ENCODE results near the gene RABEPK.

Gene RABEPK

DNA sequence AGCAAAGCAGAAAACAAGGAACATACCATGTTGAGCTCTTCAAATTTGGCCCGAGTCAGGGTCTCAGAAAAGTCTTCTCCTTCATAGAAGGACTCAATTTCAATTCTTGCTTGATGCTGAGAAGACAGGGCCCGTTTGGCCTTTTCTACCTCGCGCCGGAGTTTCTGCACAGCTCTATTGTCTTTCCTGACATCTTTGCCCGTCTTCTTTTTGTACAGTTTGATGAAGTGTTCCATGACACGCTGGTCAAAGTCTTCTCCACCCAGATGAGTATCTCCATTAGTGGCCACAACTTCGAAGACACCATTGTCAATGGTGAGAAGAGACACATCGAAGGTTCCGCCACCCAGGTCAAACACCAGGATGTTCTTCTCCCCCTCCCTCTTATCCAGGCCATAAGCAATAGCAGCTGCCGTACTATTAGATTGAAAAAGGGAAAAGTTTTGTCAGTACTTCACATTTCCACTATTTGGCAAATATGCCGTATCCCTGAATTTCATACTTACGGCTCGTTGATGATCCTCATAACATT is 38.6 kb downstream of the RABEPK start:
- peaks cover 57% of the 10 kb centered on the region for H3K4me1 ChIP-seq (ENCODE audit: insufficient read depth, low read length)
- H3K9me3 ChIP-seq (ENCODE audit: low read length) = no peaks in the 10 kb centered on the region
- H3K27ac ChIP-seq (ENCODE audit: low read depth, low read length) = no peak overlapping the region
- peak overlapping the region in 1 of 2 donors; percentile 38 for H3K4me3 ChIP-seq (ENCODE audit: low read depth in 1 of 2, low read length in 2 of 2)
- H3K9ac ChIP-seq (ENCODE audit: low read length) = peak overlapping the region; percentile 53
- H3K27me3 ChIP-seq (ENCODE audit: control insufficient read depth in 1 of 2, insufficient read depth in 2 of 2, low read length in 2 of 2) = no peaks in the 10 kb centered on the region
- H3K36me3 ChIP-seq (ENCODE audit: insufficient read depth, low read length) = peaks cover 50% of the 10 kb centered on the region

DNA sequence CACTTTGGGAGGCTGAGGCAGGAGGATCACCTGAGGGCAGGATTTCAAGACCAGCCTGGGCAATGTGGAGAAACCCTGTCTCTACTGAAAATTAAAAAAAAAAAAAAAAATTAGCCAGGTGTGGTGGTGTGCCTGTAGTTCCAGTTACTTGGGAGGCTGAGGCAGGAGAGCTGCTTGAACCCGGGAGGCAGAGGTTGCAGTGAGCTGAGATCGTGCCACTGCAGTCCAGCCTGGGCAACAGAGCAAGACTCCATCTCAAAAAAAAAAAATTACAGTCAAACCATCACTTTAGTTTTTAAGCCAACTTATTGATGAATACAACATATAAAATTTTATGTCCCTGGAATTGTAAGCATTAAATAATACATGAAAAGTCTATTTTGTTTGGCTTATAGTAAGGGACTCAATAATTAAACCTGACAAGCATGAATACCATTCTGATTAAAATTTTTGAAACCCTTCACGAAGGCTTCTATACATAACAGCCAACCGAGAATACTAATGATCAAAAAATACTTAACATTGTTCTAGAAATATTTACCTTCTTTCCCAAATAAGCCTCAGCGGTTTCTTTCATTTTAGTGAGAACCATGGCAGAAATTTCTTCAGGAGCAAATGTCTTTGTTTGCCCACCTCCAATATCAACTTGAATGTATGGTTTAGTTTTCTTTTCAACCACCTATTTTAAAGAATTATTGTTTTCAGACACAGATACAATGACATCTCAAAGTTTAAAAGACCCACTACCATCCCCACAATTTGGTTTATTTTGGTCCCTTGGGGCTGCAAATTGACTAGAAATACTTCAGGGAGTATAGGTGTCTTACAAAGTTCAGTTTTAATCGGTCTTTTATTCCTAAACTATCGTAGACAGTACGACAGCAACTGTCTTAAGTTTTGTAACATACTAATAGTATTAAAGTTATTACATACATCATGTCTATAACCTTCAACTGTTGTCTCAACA is 39.6 kb downstream of the RABEPK start:
- peaks cover 54% of the 10 kb centered on the region for H3K4me1 ChIP-seq (ENCODE audit: insufficient read depth, low read length)
- peak overlapping the region; percentile 88 to 98 for H3K4me3 ChIP-seq (ENCODE audit: low read depth in 1 of 2, low read length in 2 of 2)
- no peaks in the 10 kb centered on the region for H3K27me3 ChIP-seq (ENCODE audit: control insufficient read depth in 1 of 2, insufficient read depth in 2 of 2, low read length in 2 of 2)
- H3K27ac ChIP-seq (ENCODE audit: low read depth, low read length) = peak overlapping the region; percentile 88
- peak overlapping the region; percentile 47 for H3K9ac ChIP-seq (ENCODE audit: low read length)
- peaks cover 45% of the 10 kb centered on the region for H3K36me3 ChIP-seq (ENCODE audit: insufficient read depth, low read length)
- H3K9me3 ChIP-seq (ENCODE audit: low read length) = no peaks in the 10 kb centered on the region

GRCh38 chr9:125240649-125240999 is 40.3 kb downstream of the RABEPK start:
- H3K9ac ChIP-seq (ENCODE audit: low read length) = peak overlapping the region; percentile 47
- H3K27me3 ChIP-seq (ENCODE audit: control insufficient read depth in 1 of 2, insufficient read depth in 2 of 2, low read length in 2 of 2) = no peaks in the 10 kb centered on the region
- H3K27ac ChIP-seq (ENCODE audit: low read depth, low read length) = peak overlapping the region; percentile 88
- no peaks in the 10 kb centered on the region for H3K9me3 ChIP-seq (ENCODE audit: low read length)
- H3K4me3 ChIP-seq (ENCODE audit: low read depth in 1 of 2, low read length in 2 of 2) = peak overlapping the region; percentile 88 to 98
- H3K36me3 ChIP-seq (ENCODE audit: insufficient read depth, low read length) = peaks cover 38% of the 10 kb centered on the region
- H3K4me1 ChIP-seq (ENCODE audit: insufficient read depth, low read length) = peaks cover 49% of the 10 kb centered on the region

GRCh38 chr9:125241000-125241862 is 40.9 kb downstream of the RABEPK start, which contains the start of gene HSPA5:
HSPA5 (minus strand) TSS chr9:125241343; CDS start chr9:125241126, 217 bp downstream.
- peak within 1 kb of the TSS; percentile 98 for H3K27ac ChIP-seq (ENCODE audit: low read depth, low read length)
- H3K4me3 ChIP-seq (ENCODE audit: low read depth in 1 of 2, low read length in 2 of 2) = peak within 1 kb of the TSS; percentile 88 to 98
- H3K36me3 ChIP-seq (ENCODE audit: insufficient read depth, low read length) = peaks cover 31% of the 10 kb centered on the region
- H3K27me3 ChIP-seq (ENCODE audit: control insufficient read depth in 1 of 2, insufficient read depth in 2 of 2, low read length in 2 of 2) = no peaks in the 10 kb centered on the region
- peak within 1 kb of the TSS; percentile 96 for H3K9ac ChIP-seq (ENCODE audit: low read length)
- no peaks in the 10 kb centered on the region for H3K9me3 ChIP-seq (ENCODE audit: low read length)
- H3K4me1 ChIP-seq (ENCODE audit: insufficient read depth, low read length) = peaks cover 43% of the 10 kb centered on the region

GRCh38 chr9:125241863-125242739 is 41.8 kb downstream of the RABEPK start:
- Histone ChIP-seq H3K9me3 (ENCODE audit: low read length) (no peaks in the 10 kb centered on the region), H3K4me3 (ENCODE audit: low read depth in 1 of 2, low read length in 2 of 2) (peak overlapping the region; percentile 67 to 91), H3K4me1 (ENCODE audit: insufficient read depth, low read length) (peaks cover 36% of the 10 kb centered on the region), H3K27me3 (ENCODE audit: control insufficient read depth in 1 of 2, insufficient read depth in 2 of 2, low read length in 2 of 2) (no peaks in the 10 kb centered on the region), H3K36me3 (ENCODE audit: insufficient read depth, low read length) (peaks cover 23% of the 10 kb centered on the region), H3K9ac (ENCODE audit: low read length) (peak overlapping the region; percentile 96), H3K27ac (ENCODE audit: low read depth, low read length) (peak overlapping the region; percentile 98)

DNA sequence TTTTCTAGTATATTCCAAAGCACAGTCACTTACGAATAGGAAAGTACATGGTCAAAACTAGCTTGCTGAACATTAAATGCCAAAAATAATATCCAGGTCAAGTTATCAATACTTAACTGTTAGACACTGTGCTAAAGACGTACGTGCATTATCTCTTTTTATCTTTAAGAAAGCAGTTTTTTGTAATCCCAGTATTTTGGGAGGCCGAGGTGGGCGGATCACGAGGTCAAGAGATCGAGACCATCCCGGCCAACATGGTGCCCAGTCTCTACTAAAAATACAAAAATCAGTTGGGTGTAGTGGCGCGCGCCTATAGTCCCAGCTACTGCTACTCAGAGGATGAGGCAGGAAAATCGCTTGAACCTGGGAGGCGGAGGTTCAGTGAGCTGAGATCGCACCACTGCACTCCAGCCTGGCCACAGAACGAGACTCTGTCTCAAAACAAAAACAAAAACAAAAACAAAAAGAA is 43.5 kb downstream of the RABEPK start:
- Histone ChIP-seq H3K27ac (ENCODE audit: low read depth, low read length) (no peak overlapping the region), H3K36me3 (ENCODE audit: insufficient read depth, low read length) (peaks cover 7% of the 10 kb centered on the region), H3K4me3 (ENCODE audit: low read depth in 1 of 2, low read length in 2 of 2) (no peak overlapping the region), H3K9ac (ENCODE audit: low read length) (no peak overlapping the region), H3K9me3 (ENCODE audit: low read length) (no peaks in the 10 kb centered on the region), H3K4me1 (ENCODE audit: insufficient read depth, low read length) (peaks cover 19% of the 10 kb centered on the region), H3K27me3 (ENCODE audit: control insufficient read depth in 1 of 2, insufficient read depth in 2 of 2, low read length in 2 of 2) (no peaks in the 10 kb centered on the region)

- no peak overlapping the region for H3K4me3 ChIP-seq (ENCODE audit: low read depth in 1 of 2, low read length in 2 of 2)
- peaks cover 8% of the 10 kb centered on the region for H3K4me1 ChIP-seq (ENCODE audit: insufficient read depth, low read length)
- H3K36me3 ChIP-seq (ENCODE audit: insufficient read depth, low read length) = no peaks in the 10 kb centered on the region
- H3K9me3 ChIP-seq (ENCODE audit: low read length) = no peaks in the 10 kb centered on the region
- H3K27ac ChIP-seq (ENCODE audit: low read depth, low read length) = no peak overlapping the region
- no peak overlapping the region for H3K9ac ChIP-seq (ENCODE audit: low read length)
- no peaks in the 10 kb centered on the region for H3K27me3 ChIP-seq (ENCODE audit: control insufficient read depth in 1 of 2, insufficient read depth in 2 of 2, low read length in 2 of 2)
Measured at GRCh38 chr9:125246261-125246667, 45.9 kb downstream of the RABEPK start.

DNA sequence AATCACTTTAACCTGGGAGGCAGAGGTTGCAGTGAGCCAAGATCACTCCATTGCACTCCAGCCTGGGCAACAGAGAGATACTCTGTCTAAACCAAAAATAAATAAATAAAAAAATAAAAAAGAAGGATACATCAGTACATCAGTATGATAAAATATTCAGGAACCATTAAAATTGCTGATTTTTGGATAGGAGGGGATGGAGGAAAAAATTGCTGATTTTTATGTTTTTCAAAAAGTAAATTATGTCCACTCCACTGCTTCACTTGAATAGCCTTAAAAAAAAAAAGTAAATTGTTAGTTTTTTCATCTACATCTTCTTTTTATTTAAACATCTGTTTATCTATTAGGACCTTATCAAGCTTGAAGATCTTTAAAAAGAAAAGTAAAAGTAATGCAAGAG is 53.9 kb downstream of the RABEPK start:
- no peaks in the 10 kb centered on the region for H3K4me1 ChIP-seq (ENCODE audit: insufficient read depth, low read length)
- no peaks in the 10 kb centered on the region for H3K36me3 ChIP-seq (ENCODE audit: insufficient read depth, low read length)
- no peak overlapping the region for H3K27ac ChIP-seq (ENCODE audit: low read depth, low read length)
- H3K9me3 ChIP-seq (ENCODE audit: low read length) = no peaks in the 10 kb centered on the region
- peaks cover 0 to 3% of the 10 kb centered on the region in 2 donors for H3K27me3 ChIP-seq (ENCODE audit: control insufficient read depth in 1 of 2, insufficient read depth in 2 of 2, low read length in 2 of 2)
- H3K9ac ChIP-seq (ENCODE audit: low read length) = no peak overlapping the region
- no peak overlapping the region for H3K4me3 ChIP-seq (ENCODE audit: low read depth in 1 of 2, low read length in 2 of 2)

DNA sequence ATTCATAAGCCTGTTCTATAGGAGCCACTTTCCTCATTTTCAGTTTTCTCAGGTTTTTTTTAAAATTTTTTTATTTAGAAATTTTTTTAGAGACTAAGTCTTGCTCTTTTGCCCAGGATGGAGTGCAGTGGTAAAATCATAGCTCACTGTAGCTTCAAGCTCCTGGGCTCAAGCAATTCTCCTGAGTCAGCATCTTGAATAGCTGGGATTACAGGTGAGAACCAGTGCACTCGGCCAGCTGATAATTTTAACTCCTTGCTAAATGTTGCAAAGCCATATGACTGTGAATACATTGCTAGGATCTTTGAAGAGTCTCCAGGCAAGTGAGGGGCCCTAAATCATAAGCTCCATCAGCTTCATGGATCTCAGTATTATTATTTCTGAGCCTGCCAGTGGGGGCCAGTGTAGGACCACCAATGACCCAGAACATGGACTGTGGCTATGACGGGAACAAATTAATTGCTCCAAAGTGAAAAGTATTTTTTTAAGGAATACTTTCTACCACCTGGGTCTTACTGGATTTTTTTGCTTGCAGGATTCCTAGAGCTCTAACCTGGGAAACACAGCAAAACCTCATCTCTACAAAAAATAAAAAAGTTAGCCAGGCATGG is 55.5 kb downstream of the RABEPK start:
- Histone ChIP-seq H3K4me1 (ENCODE audit: insufficient read depth, low read length) (no peaks in the 10 kb centered on the region), H3K9me3 (ENCODE audit: low read length) (no peaks in the 10 kb centered on the region), H3K36me3 (ENCODE audit: insufficient read depth, low read length) (no peaks in the 10 kb centered on the region), H3K27ac (ENCODE audit: low read depth, low read length) (no peak overlapping the region), H3K4me3 (ENCODE audit: low read depth in 1 of 2, low read length in 2 of 2) (no peak overlapping the region), H3K27me3 (ENCODE audit: control insufficient read depth in 1 of 2, insufficient read depth in 2 of 2, low read length in 2 of 2) (peaks cover 0 to 3% of the 10 kb centered on the region in 2 donors), H3K9ac (ENCODE audit: low read length) (no peak overlapping the region)

- H3K4me1 ChIP-seq (ENCODE audit: insufficient read depth, low read length) = no peaks in the 10 kb centered on the region
Measured at GRCh38 chr9:125258160-125258785, 57.9 kb downstream of the RABEPK start.

More at GRCh38 chr9:125258160-125258785, 57.9 kb downstream of the RABEPK start:
- H3K27me3 ChIP-seq (ENCODE audit: control insufficient read depth in 1 of 2, insufficient read depth in 2 of 2, low read length in 2 of 2) = peaks cover 0 to 3% of the 10 kb centered on the region in 2 donors
- H3K36me3 ChIP-seq (ENCODE audit: insufficient read depth, low read length) = no peaks in the 10 kb centered on the region
- no peaks in the 10 kb centered on the region for H3K9me3 ChIP-seq (ENCODE audit: low read length)
- no peak overlapping the region for H3K27ac ChIP-seq (ENCODE audit: low read depth, low read length)
- H3K9ac ChIP-seq (ENCODE audit: low read length) = no peak overlapping the region
- H3K4me3 ChIP-seq (ENCODE audit: low read depth in 1 of 2, low read length in 2 of 2) = no peak overlapping the region

All from muscle layer of colon (tissue), 2 donors.